ENCODE results near the gene PPARA. TPM values are rescaled to one million over a fixed set of nuclear protein-coding genes. Genes with fewer than 3 reads are reported as not detected.

Gene PPARA
- total RNA-seq, 1 donor = 22.1 TPM

- H4K20me1 ChIP-seq (ENCODE audit: insufficient read depth, low read length) = peaks cover 5% of the 10 kb centered on the region
- H2AFZ ChIP-seq (ENCODE audit: low read length) = no peak overlapping the region
- peaks cover 8% of the 10 kb centered on the region for H3K36me3 ChIP-seq (ENCODE audit: insufficient read depth, low read length)
- no peaks in the 10 kb centered on the region for H3K27me3 ChIP-seq (ENCODE audit: insufficient read depth, low read length)
- H3K4me2 ChIP-seq (ENCODE audit: insufficient read depth, low read length) = no peak overlapping the region
- no peaks in the 10 kb centered on the region for H3K9me3 ChIP-seq (ENCODE audit: low read depth, low read length)
- H3K4me1 ChIP-seq (ENCODE audit: insufficient read depth, low read length) = no peaks in the 10 kb centered on the region
- no peak overlapping the region for H3K4me3 ChIP-seq (ENCODE audit: insufficient read depth, low read length)
- no peaks in the 10 kb centered on the region for H3K79me2 ChIP-seq (ENCODE audit: insufficient read depth, low read length)
- no peak for TF ChIP-seq CTCF (IDR thresholded peaks at IDR 0.05; ENCODE audit: extremely low read depth, low read depth, low read length)
- DNase-seq (ENCODE audit: insufficient read length, low spot score, missing footprints) = no peak
- H3K27ac ChIP-seq (ENCODE audit: low read depth, low read length) = no peak overlapping the region
Measured at GRCh38 chr22:46241396-46242007, 91.2 kb downstream of the PPARA start.

- Histone ChIP-seq H3K79me2 (ENCODE audit: insufficient read depth, low read length) (no peaks in the 10 kb centered on the region), H3K4me2 (ENCODE audit: insufficient read depth, low read length) (no peak overlapping the region), H3K4me3 (ENCODE audit: insufficient read depth, low read length) (no peak overlapping the region), H3K27me3 (ENCODE audit: insufficient read depth, low read length) (no peaks in the 10 kb centered on the region), H2AFZ (ENCODE audit: low read length) (no peak overlapping the region), H3K36me3 (ENCODE audit: insufficient read depth, low read length) (peaks cover 8% of the 10 kb centered on the region), H3K4me1 (ENCODE audit: insufficient read depth, low read length) (no peaks in the 10 kb centered on the region), H3K27ac (ENCODE audit: low read depth, low read length) (no peak overlapping the region), H4K20me1 (ENCODE audit: insufficient read depth, low read length) (peaks cover 5% of the 10 kb centered on the region), H3K9me3 (ENCODE audit: low read depth, low read length) (no peaks in the 10 kb centered on the region)
- TF ChIP-seq CTCF (IDR thresholded peaks at IDR 0.05; ENCODE audit: extremely low read depth, low read depth, low read length) = no peak
- DNase-seq (ENCODE audit: insufficient read length, low spot score, missing footprints) = no peak
Measured at GRCh38 chr22:46242076-46242475, 91.8 kb downstream of the PPARA start.

- H3K9me3 ChIP-seq (ENCODE audit: low read depth, low read length) = no peaks in the 10 kb centered on the region
Measured at GRCh38 chr22:46244771-46245170, 94.4 kb downstream of the PPARA start.

GRCh38 chr22:46245511-46245910 is 95.2 kb downstream of the PPARA start:
- Histone ChIP-seq H3K4me2 (ENCODE audit: insufficient read depth, low read length) (no peak overlapping the region), H2AFZ (ENCODE audit: low read length) (no peak overlapping the region), H3K36me3 (ENCODE audit: insufficient read depth, low read length) (peaks cover 8% of the 10 kb centered on the region), H3K4me3 (ENCODE audit: insufficient read depth, low read length) (no peak overlapping the region), H3K79me2 (ENCODE audit: insufficient read depth, low read length) (peaks cover 6% of the 10 kb centered on the region), H3K4me1 (ENCODE audit: insufficient read depth, low read length) (no peaks in the 10 kb centered on the region), H3K9me3 (ENCODE audit: low read depth, low read length) (no peaks in the 10 kb centered on the region), H4K20me1 (ENCODE audit: insufficient read depth, low read length) (peaks cover 5% of the 10 kb centered on the region), H3K27me3 (ENCODE audit: insufficient read depth, low read length) (no peaks in the 10 kb centered on the region), H3K27ac (ENCODE audit: low read depth, low read length) (no peak overlapping the region)
- no peak for TF ChIP-seq CTCF (IDR thresholded peaks at IDR 0.05; ENCODE audit: extremely low read depth, low read depth, low read length)
- DNase-seq (ENCODE audit: insufficient read length, low spot score, missing footprints) = no peak

More at GRCh38 chr22:46244771-46245170, 94.4 kb downstream of the PPARA start:
- no peak overlapping the region for H2AFZ ChIP-seq (ENCODE audit: low read length)
- TF ChIP-seq CTCF (IDR thresholded peaks at IDR 0.05; ENCODE audit: extremely low read depth, low read depth, low read length) = no peak
- H3K4me3 ChIP-seq (ENCODE audit: insufficient read depth, low read length) = no peak overlapping the region
- peaks cover 8% of the 10 kb centered on the region for H3K36me3 ChIP-seq (ENCODE audit: insufficient read depth, low read length)
- H3K4me1 ChIP-seq (ENCODE audit: insufficient read depth, low read length) = no peaks in the 10 kb centered on the region
- peaks cover 5% of the 10 kb centered on the region for H4K20me1 ChIP-seq (ENCODE audit: insufficient read depth, low read length)
- H3K27me3 ChIP-seq (ENCODE audit: insufficient read depth, low read length) = no peaks in the 10 kb centered on the region
- DNase-seq (ENCODE audit: insufficient read length, low spot score, missing footprints) = no peak
- H3K79me2 ChIP-seq (ENCODE audit: insufficient read depth, low read length) = peaks cover 6% of the 10 kb centered on the region
- H3K27ac ChIP-seq (ENCODE audit: low read depth, low read length) = no peak overlapping the region
- H3K4me2 ChIP-seq (ENCODE audit: insufficient read depth, low read length) = no peak overlapping the region

Measured in osteoblast (primary cell).